DOHH2 (cell line): ENCODE measurements around the gene BCL2L11.

ENCODE experiments used
- EZH2phosphoT487 ChIP-seq: fragments of 200-600 bp; sonication (generic); IDR thresholded peaks from 2 replicates; pipeline ENCODE4 v1.6.1; 2017; ENCODE audit warnings: borderline replicate concordance, mild to moderate bottlenecking, antibody characterized with exemption, low read length, moderate library complexity, mixed read lengths
- TF ChIP-seq, protein P1 (sequence below): fragments of 200-600 bp; sonication (generic); IDR thresholded peaks from one replicate; pipeline ENCODE4 v1.5.1; 2014; ENCODE audit warnings: antibody characterized with exemption, mild to moderate bottlenecking, low read depth, low read length; ENCODE audit not compliant: poor library complexity, severe bottlenecking

GRCh38 chr2:111116011-111116746 lies 4.5 kb upstream of the BCL2L11 start:
- TF ChIP-seq, protein P1, sequence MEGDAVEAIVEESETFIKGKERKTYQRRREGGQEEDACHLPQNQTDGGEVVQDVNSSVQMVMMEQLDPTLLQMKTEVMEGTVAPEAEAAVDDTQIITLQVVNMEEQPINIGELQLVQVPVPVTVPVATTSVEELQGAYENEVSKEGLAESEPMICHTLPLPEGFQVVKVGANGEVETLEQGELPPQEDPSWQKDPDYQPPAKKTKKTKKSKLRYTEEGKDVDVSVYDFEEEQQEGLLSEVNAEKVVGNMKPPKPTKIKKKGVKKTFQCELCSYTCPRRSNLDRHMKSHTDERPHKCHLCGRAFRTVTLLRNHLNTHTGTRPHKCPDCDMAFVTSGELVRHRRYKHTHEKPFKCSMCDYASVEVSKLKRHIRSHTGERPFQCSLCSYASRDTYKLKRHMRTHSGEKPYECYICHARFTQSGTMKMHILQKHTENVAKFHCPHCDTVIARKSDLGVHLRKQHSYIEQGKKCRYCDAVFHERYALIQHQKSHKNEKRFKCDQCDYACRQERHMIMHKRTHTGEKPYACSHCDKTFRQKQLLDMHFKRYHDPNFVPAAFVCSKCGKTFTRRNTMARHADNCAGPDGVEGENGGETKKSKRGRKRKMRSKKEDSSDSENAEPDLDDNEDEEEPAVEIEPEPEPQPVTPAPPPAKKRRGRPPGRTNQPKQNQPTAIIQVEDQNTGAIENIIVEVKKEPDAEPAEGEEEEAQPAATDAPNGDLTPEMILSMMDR: no peak
- no peak for TF ChIP-seq EZH2phosphoT487
